Measurements from ENCODE around the gene MACROD2. TPM values are rescaled to one million over a fixed set of nuclear protein-coding genes. Genes with fewer than 3 reads are reported as not detected.

Gene MACROD2
- total RNA-seq, 4 donors from 2014 or later: 1.8 to 4.8 (median 2.9) TPM

DNA sequence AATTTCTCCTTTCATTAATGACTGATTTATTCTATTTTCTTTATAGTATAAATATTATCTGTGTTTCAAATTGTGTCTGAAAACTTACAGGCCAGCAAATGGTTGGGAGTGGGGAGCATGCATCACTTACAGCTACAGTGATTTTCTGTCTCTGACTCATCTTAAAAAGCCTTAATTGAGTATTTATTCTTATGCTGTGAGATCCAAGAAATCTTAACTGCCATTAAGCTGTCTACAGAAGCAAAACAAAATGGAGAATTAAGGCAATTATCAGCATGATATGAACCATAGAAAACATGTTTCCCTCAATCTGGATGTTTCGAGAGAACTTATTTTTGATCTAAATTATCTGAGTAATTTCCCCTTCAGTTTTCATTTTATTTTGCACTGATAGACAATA is 1746.8 kb downstream of the MACROD2 start:
- intact Hi-C loops (cut with DNase I): no loop called here
- Histone ChIP-seq H3K4me3 (no peak overlapping the region), H3K36me3 (no peaks in the 10 kb centered on the region), H3K27ac (no peak overlapping the region), H3K9me3 (no peaks in the 10 kb centered on the region), H3K4me1 (no peaks in the 10 kb centered on the region), H3K27me3 (no peaks in the 10 kb centered on the region)
- DNase-seq: no peak
- WGBS, 2 donors: 85 to 97% methylated on average over 1 of the region's 1 CpG
- no peak for TF ChIP-seq POLR2A (IDR thresholded peaks at IDR 0.05)
- TF ChIP-seq, protein P1, sequence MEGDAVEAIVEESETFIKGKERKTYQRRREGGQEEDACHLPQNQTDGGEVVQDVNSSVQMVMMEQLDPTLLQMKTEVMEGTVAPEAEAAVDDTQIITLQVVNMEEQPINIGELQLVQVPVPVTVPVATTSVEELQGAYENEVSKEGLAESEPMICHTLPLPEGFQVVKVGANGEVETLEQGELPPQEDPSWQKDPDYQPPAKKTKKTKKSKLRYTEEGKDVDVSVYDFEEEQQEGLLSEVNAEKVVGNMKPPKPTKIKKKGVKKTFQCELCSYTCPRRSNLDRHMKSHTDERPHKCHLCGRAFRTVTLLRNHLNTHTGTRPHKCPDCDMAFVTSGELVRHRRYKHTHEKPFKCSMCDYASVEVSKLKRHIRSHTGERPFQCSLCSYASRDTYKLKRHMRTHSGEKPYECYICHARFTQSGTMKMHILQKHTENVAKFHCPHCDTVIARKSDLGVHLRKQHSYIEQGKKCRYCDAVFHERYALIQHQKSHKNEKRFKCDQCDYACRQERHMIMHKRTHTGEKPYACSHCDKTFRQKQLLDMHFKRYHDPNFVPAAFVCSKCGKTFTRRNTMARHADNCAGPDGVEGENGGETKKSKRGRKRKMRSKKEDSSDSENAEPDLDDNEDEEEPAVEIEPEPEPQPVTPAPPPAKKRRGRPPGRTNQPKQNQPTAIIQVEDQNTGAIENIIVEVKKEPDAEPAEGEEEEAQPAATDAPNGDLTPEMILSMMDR (IDR thresholded peaks at IDR 0.05): no peak

DNA sequence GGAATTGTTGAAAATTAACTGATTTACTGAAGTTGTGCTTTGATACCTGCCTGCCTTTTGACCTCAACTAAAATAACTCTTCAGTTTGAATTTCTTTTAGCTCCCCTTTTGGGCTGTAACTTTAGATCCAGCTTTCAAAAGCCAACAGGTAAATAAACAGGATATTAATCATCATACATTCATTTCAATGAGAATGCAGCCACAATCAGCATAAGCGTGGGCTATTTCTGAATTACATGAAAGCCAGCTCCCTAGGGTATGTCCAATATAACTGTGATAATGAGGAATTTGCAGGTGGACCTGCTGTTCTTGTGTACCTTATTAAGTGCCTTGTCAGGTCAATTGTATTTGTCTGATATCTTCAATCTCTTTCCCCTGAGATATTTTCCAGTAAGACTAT is 1747.3 kb downstream of the MACROD2 start:
- no peaks in the 10 kb centered on the region for H3K36me3 ChIP-seq
- H3K4me3 ChIP-seq: no peak overlapping the region
- DNase-seq: no peak
- H3K27me3 ChIP-seq: no peaks in the 10 kb centered on the region
- H3K27ac ChIP-seq: no peak overlapping the region
- no peaks in the 10 kb centered on the region for H3K4me1 ChIP-seq
- 53 to 80% methylated on average over 1 of the region's 1 CpG for WGBS, 2 donors
- no peaks in the 10 kb centered on the region for H3K9me3 ChIP-seq
- intact Hi-C loops (cut with DNase I): no loop called here
- no peak for TF ChIP-seq POLR2A (IDR thresholded peaks at IDR 0.05)
- TF ChIP-seq, protein P1 (IDR thresholded peaks at IDR 0.05): no peak

DNA sequence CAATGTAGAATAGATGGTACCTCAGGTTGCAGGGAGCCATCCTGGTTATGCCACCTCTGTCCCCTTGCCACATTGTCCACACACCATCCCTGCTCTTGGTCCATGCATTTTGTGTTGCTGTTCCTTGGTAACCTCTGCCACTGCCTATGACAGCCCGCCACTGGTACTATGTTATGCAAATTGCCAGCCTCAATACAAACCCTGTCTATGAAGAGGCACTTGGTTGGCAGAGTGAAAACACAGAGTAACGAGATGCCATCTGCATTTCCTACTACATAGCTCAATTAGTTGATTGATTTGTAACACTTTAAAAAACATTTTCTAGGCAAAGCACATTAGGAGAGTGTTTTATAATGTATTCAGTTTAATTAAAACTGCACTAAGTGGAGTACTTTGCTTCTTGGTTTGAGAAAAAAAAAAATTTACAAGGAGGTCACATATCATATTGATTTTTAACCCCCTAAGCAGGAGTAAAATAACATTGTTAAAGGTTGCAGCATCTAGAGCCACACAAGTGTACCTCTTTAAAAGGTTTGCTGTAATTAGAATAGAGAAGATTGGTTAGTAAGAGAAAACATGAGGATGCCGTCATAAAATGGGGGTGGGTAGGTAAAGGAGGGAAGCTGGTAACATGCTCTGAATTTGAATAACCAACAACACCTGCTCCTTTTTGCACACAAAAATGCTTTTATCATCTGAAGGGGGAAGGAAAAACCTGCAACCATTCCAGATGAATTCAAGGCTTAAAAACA is 1760.9 kb downstream of the MACROD2 start:
- DNase-seq: no peak
- Histone ChIP-seq H3K9me3 (no peaks in the 10 kb centered on the region), H3K27ac (no peak overlapping the region), H3K4me1 (no peaks in the 10 kb centered on the region), H3K36me3 (no peaks in the 10 kb centered on the region), H3K4me3 (no peak overlapping the region), H3K27me3 (no peaks in the 10 kb centered on the region)
- WGBS, 2 donors: 75 to 80% methylated on average over 3 of the region's 3 CpGs
- intact Hi-C loops (cut with DNase I): no loop called here
- TF ChIP-seq, protein P1 (IDR thresholded peaks at IDR 0.05): no peak
- no peak for TF ChIP-seq POLR2A (IDR thresholded peaks at IDR 0.05)

DNA sequence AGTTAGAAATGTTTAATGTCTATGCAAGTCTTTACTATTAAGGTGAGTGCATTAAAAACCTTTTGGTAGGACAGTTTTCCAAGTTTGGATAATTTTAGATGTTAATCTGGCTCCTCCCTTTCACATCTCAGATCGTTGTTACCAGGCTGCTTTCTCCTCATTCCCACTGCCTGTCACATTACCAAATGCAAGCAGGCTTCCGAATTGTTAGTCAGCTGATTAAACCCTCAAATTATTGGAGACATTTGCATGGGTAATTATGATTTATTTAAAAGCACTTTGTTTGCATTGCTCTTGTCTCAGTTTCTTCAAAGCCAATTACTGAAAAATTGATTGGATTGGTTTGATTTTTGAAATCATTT is 1761.4 kb downstream of the MACROD2 start:
- 52 to 58% methylated on average over 2 of the region's 2 CpGs for WGBS, 2 donors
- Histone ChIP-seq H3K4me1 (no peaks in the 10 kb centered on the region), H3K27ac (no peak overlapping the region), H3K36me3 (no peaks in the 10 kb centered on the region), H3K9me3 (no peaks in the 10 kb centered on the region), H3K27me3 (no peaks in the 10 kb centered on the region), H3K4me3 (no peak overlapping the region)
- TF ChIP-seq, protein P1 (IDR thresholded peaks at IDR 0.05): no peak
- TF ChIP-seq POLR2A (IDR thresholded peaks at IDR 0.05): no peak
- intact Hi-C loops (cut with DNase I): no loop called here
- DNase-seq: no peak

DNA sequence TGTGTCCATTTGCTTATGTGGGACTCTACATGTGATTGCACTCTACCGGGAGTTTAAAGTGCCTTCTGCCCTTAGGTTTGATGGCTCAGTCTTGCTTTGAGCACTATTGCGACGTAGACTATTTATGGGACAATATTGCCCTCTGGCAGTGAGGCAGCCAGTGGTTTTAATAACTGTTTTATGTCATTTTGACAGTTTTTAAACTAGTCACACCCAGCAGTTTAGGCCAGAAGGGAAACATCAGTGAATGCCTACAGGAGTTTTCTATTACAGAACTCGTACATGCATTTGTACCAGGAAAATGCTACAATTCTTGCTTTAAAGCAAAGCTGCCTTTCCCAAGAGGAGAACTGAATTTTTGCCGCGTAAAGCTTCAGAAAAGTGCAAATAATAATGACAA is 1764.3 kb downstream of the MACROD2 start:
- DNase-seq: no peak
- H3K4me3 ChIP-seq: no peak overlapping the region
- H3K9me3 ChIP-seq: no peaks in the 10 kb centered on the region
- no peak overlapping the region for H3K27ac ChIP-seq
- H3K4me1 ChIP-seq: no peaks in the 10 kb centered on the region
- no peak for TF ChIP-seq POLR2A (IDR thresholded peaks at IDR 0.05)
- TF ChIP-seq, protein P1 (IDR thresholded peaks at IDR 0.05): no peak
- H3K27me3 ChIP-seq: no peaks in the 10 kb centered on the region
- no peaks in the 10 kb centered on the region for H3K36me3 ChIP-seq
- 67 to 68% methylated on average over 6 of the region's 6 CpGs for WGBS, 2 donors
- intact Hi-C loops (cut with DNase I): no loop called here
